Mesendoderm (in vitro differentiated cells): ENCODE measurements around the gene CREBBP.

Source experiments
- DNase-seq: peaks from one replicate; pipeline ENCODE4 v3.0.0; 2013
- H2AK5ac ChIP-seq: 2 replicates; pipeline ENCODE4 v1.6.1; 2013; ENCODE audit warnings: low read length, inconsistent platforms
- H2BK120ac ChIP-seq: 2 replicates; pipeline ENCODE4 v1.6.1; 2013; ENCODE audit warnings: low read depth, mild to moderate bottlenecking, low read length, moderate library complexity, mixed read lengths
- H2BK15ac ChIP-seq: replicated peaks from 2 replicates; pipeline ENCODE4 v1.6.1; 2013; ENCODE audit warnings: low read depth, mild to moderate bottlenecking, moderate library complexity
- H2BK5ac ChIP-seq: 2 replicates; pipeline ENCODE4 v1.6.1; 2013; ENCODE audit warnings: low read length, inconsistent platforms
- H3K18ac ChIP-seq: 2 replicates; pipeline ENCODE4 v1.6.1; 2013; ENCODE audit warnings: mild to moderate bottlenecking, low read length, mixed read lengths
- H3K23ac ChIP-seq: one replicate; pipeline ENCODE4 v1.6.1; 2013; ENCODE audit warnings: low read length
- H3K27ac ChIP-seq: 2 replicates; pipeline ENCODE4 v1.5.1; 2013; ENCODE audit warnings: low read depth, mild to moderate bottlenecking, inconsistent platforms, low read length, moderate library complexity
- H3K27me3 ChIP-seq: 2 replicates; pipeline ENCODE4 v1.6.1; 2013; ENCODE audit warnings: low read length, control low read depth, mild to moderate bottlenecking, inconsistent platforms; ENCODE audit not compliant: insufficient read depth, poor library complexity
- H3K36me3 ChIP-seq: 2 replicates; pipeline ENCODE4 v1.6.1; 2013; ENCODE audit warnings: low read length, inconsistent platforms; ENCODE audit not compliant: control insufficient read depth, insufficient read depth
- H3K4ac ChIP-seq: one replicate; pipeline ENCODE4 v1.6.1; 2013; ENCODE audit warnings: low read depth, mild to moderate bottlenecking, low read length, moderate library complexity
- H3K4me1 ChIP-seq: 2 replicates; pipeline ENCODE4 v1.6.1; 2013; ENCODE audit warnings: low read depth, low read length, inconsistent platforms; ENCODE audit not compliant: control insufficient read depth
- H3K4me2 ChIP-seq: 2 replicates; pipeline ENCODE4 v1.6.1; 2013; ENCODE audit warnings: low read length
- H3K4me3 ChIP-seq: 2 replicates; pipeline ENCODE4 v1.5.1; 2013; ENCODE audit warnings: mild to moderate bottlenecking, low read length
- H3K56ac ChIP-seq: one replicate; pipeline ENCODE4 v1.6.1; 2013; ENCODE audit warnings: low read length
- H3K79me1 ChIP-seq: 2 replicates; pipeline ENCODE4 v1.6.1; 2013; ENCODE audit warnings: low read length, inconsistent platforms
- H3K79me2 ChIP-seq: 2 replicates; pipeline ENCODE4 v1.6.1; 2013; ENCODE audit warnings: mild to moderate bottlenecking, low read length; ENCODE audit not compliant: control insufficient read depth, insufficient read depth
- H3K9ac ChIP-seq: 2 replicates; pipeline ENCODE4 v1.6.1; 2013; ENCODE audit warnings: low read length, inconsistent platforms
- H4K5ac ChIP-seq: one replicate; pipeline ENCODE4 v1.6.1; 2013; ENCODE audit warnings: low read length
- H4K8ac ChIP-seq: one replicate; pipeline ENCODE4 v1.6.1; 2013; ENCODE audit warnings: low read depth, mild to moderate bottlenecking, control low read depth, low read length, moderate library complexity
- WGBS: extraction: QIAGEN DNeasy Blood & Tissue Kit; methylation state at CpG from one replicate; pipeline ENCODE4 v1.1.7; 2013; ENCODE audit warnings: low lambda C conversion rate, missing lambda C conversion rate; ENCODE audit not compliant: insufficient coverage; ENCODE audit errors: extremely low coverage; 5-methylcytosine and 5-hydroxymethylcytosine counted together

Gene CREBBP

GRCh38 chr16:3781421-3781820 lies 99.1 kb downstream of the CREBBP start:
- H3K79me1 ChIP-seq, result peaks cover 12% of the 10 kb centered on the region
- H3K18ac ChIP-seq, result no peak overlapping the region
- no peak overlapping the region for H2BK5ac ChIP-seq
- no CpG with 5 or more reads among the region's 4 CpGs for WGBS
- H3K27me3 ChIP-seq, result no peaks in the 10 kb centered on the region
- DNase-seq, result no peak
- H3K36me3 ChIP-seq, result peaks cover 10% of the 10 kb centered on the region
- H3K4me3 ChIP-seq, result no peak overlapping the region
- peaks cover 4% of the 10 kb centered on the region for H3K79me2 ChIP-seq
- H2BK15ac ChIP-seq, result no peak overlapping the region
- no peak overlapping the region for H3K4me2 ChIP-seq
- H3K56ac ChIP-seq, result no peak overlapping the region
- H4K8ac ChIP-seq, result no peak overlapping the region
- no peak overlapping the region for H3K9ac ChIP-seq
- no peak overlapping the region for H3K23ac ChIP-seq
- no peak overlapping the region for H2BK120ac ChIP-seq
- no peaks in the 10 kb centered on the region for H3K4me1 ChIP-seq
- no peak overlapping the region for H4K5ac ChIP-seq
- H3K27ac ChIP-seq, result no peak overlapping the region
- H2AK5ac ChIP-seq, result no peak overlapping the region
- H3K4ac ChIP-seq, result no peak overlapping the region

- no CpG with 5 or more reads among the region's 6 CpGs for WGBS
- Histone ChIP-seq H2BK120ac (no peak overlapping the region), H3K27ac (no peak overlapping the region), H2BK15ac (no peak overlapping the region), H2AK5ac (no peak overlapping the region), H3K4me2 (no peak overlapping the region), H3K4me1 (no peaks in the 10 kb centered on the region), H3K4ac (no peak overlapping the region), H3K79me2 (peaks cover 4% of the 10 kb centered on the region), H3K9ac (no peak overlapping the region), H4K8ac (no peak overlapping the region), H2BK5ac (no peak overlapping the region), H4K5ac (no peak overlapping the region), H3K79me1 (peaks cover 9% of the 10 kb centered on the region), H3K23ac (no peak overlapping the region), H3K18ac (no peak overlapping the region), H3K4me3 (no peak overlapping the region), H3K56ac (no peak overlapping the region), H3K36me3 (peaks cover 10% of the 10 kb centered on the region), H3K27me3 (no peaks in the 10 kb centered on the region)
- no peak for DNase-seq
These were observed 99.9 kb downstream of the CREBBP start for GRCh38 chr16:3780570-3780969.

GRCh38 chr16:3776316-3776715 lies 104.2 kb downstream of the CREBBP start:
- DNase-seq, result no peak
- no peak overlapping the region for H2BK120ac ChIP-seq
- no peak overlapping the region for H3K27ac ChIP-seq

GRCh38 chr16:3774819-3775218 lies 105.7 kb downstream of the CREBBP start:
- H2BK120ac ChIP-seq, result no peak overlapping the region
- H2BK5ac ChIP-seq, result no peak overlapping the region
- no peak overlapping the region for H3K9ac ChIP-seq
- no peak overlapping the region for H3K4me2 ChIP-seq
- no peak overlapping the region for H4K8ac ChIP-seq
- H3K56ac ChIP-seq, result no peak overlapping the region
- no peaks in the 10 kb centered on the region for H3K4me1 ChIP-seq
- no peak for DNase-seq
- H3K4me3 ChIP-seq, result no peak overlapping the region
- H3K18ac ChIP-seq, result no peak overlapping the region
- WGBS, result no CpG with 5 or more reads among the region's 6 CpGs
- H3K4ac ChIP-seq, result no peak overlapping the region
- H3K27ac ChIP-seq, result no peak overlapping the region
- no peaks in the 10 kb centered on the region for H3K79me1 ChIP-seq
- H3K79me2 ChIP-seq, result no peaks in the 10 kb centered on the region
- H3K23ac ChIP-seq, result no peak overlapping the region
- no peak overlapping the region for H2AK5ac ChIP-seq
- H2BK15ac ChIP-seq, result no peak overlapping the region
- no peak overlapping the region for H4K5ac ChIP-seq
- peaks cover 10% of the 10 kb centered on the region for H3K36me3 ChIP-seq
- no peaks in the 10 kb centered on the region for H3K27me3 ChIP-seq

More at GRCh38 chr16:3776316-3776715, 104.2 kb downstream of the CREBBP start:
- H2AK5ac ChIP-seq, result no peak overlapping the region
- no peak overlapping the region for H4K5ac ChIP-seq
- no peak overlapping the region for H3K9ac ChIP-seq
- no peaks in the 10 kb centered on the region for H3K4me1 ChIP-seq
- H3K4me3 ChIP-seq, result no peak overlapping the region
- no peak overlapping the region for H3K18ac ChIP-seq
- no peak overlapping the region for H4K8ac ChIP-seq
- H3K23ac ChIP-seq, result no peak overlapping the region
- H2BK5ac ChIP-seq, result no peak overlapping the region
- H2BK15ac ChIP-seq, result no peak overlapping the region
- no peak overlapping the region for H3K4me2 ChIP-seq
- WGBS, result no CpG with 5 or more reads among the region's 4 CpGs
- H3K36me3 ChIP-seq, result peaks cover 9% of the 10 kb centered on the region
- no peak overlapping the region for H3K4ac ChIP-seq
- no peaks in the 10 kb centered on the region for H3K79me2 ChIP-seq
- no peaks in the 10 kb centered on the region for H3K27me3 ChIP-seq
- H3K79me1 ChIP-seq, result no peaks in the 10 kb centered on the region
- no peak overlapping the region for H3K56ac ChIP-seq

- no peak overlapping the region for H3K4me2 ChIP-seq
- no peak overlapping the region for H2BK15ac ChIP-seq
- DNase-seq, result no peak
- H2BK120ac ChIP-seq, result no peak overlapping the region
- H4K5ac ChIP-seq, result no peak overlapping the region
- no peak overlapping the region for H3K4ac ChIP-seq
- no peak overlapping the region for H3K9ac ChIP-seq
- no peak overlapping the region for H3K56ac ChIP-seq
- H3K36me3 ChIP-seq, result peaks cover 12% of the 10 kb centered on the region
- H3K18ac ChIP-seq, result no peak overlapping the region
- no peaks in the 10 kb centered on the region for H3K79me1 ChIP-seq
- no CpG with 5 or more reads among the region's 6 CpGs for WGBS
- H2BK5ac ChIP-seq, result no peak overlapping the region
- no peak overlapping the region for H3K23ac ChIP-seq
- H3K4me3 ChIP-seq, result no peak overlapping the region
- no peaks in the 10 kb centered on the region for H3K27me3 ChIP-seq
- H2AK5ac ChIP-seq, result no peak overlapping the region
- no peaks in the 10 kb centered on the region for H3K79me2 ChIP-seq
- no peak overlapping the region for H4K8ac ChIP-seq
- H3K4me1 ChIP-seq, result no peaks in the 10 kb centered on the region
- H3K27ac ChIP-seq, result no peak overlapping the region
These were observed 106.3 kb downstream of the CREBBP start for GRCh38 chr16:3774156-3774767.

GRCh38 chr16:3773663-3774062 lies 106.8 kb downstream of the CREBBP start:
- no peak overlapping the region for H3K9ac ChIP-seq
- DNase-seq, result no peak
- no peaks in the 10 kb centered on the region for H3K27me3 ChIP-seq
- H2BK5ac ChIP-seq, result no peak overlapping the region
- no CpG with 5 or more reads among the region's 14 CpGs for WGBS
- H3K79me1 ChIP-seq, result no peaks in the 10 kb centered on the region
- H3K4ac ChIP-seq, result no peak overlapping the region
- H3K23ac ChIP-seq, result no peak overlapping the region
- no peak overlapping the region for H4K5ac ChIP-seq
- no peak overlapping the region for H3K27ac ChIP-seq
- no peak overlapping the region for H2AK5ac ChIP-seq
- no peak overlapping the region for H2BK15ac ChIP-seq
- no peak overlapping the region for H3K4me2 ChIP-seq
- H3K4me3 ChIP-seq, result no peak overlapping the region
- H3K36me3 ChIP-seq, result peaks cover 12% of the 10 kb centered on the region
- no peak overlapping the region for H4K8ac ChIP-seq
- H3K18ac ChIP-seq, result no peak overlapping the region
- H3K56ac ChIP-seq, result no peak overlapping the region
- H3K4me1 ChIP-seq, result no peaks in the 10 kb centered on the region
- H2BK120ac ChIP-seq, result no peak overlapping the region
- no peaks in the 10 kb centered on the region for H3K79me2 ChIP-seq
